GM12873 (cell line): ENCODE measurements around the gene TMEFF2.

Source experiments
- TF ChIP-seq, protein P1 (sequence below): IDR thresholded peaks from 2 replicates; pipeline ENCODE4 v1.5.1; 2012; ENCODE audit warnings: low read depth, mild to moderate bottlenecking, moderate library complexity, low read length, control low read depth; ENCODE audit not compliant: insufficient read depth; ENCODE audit errors: missing control alignments

TMEFF2 gene

DNA sequence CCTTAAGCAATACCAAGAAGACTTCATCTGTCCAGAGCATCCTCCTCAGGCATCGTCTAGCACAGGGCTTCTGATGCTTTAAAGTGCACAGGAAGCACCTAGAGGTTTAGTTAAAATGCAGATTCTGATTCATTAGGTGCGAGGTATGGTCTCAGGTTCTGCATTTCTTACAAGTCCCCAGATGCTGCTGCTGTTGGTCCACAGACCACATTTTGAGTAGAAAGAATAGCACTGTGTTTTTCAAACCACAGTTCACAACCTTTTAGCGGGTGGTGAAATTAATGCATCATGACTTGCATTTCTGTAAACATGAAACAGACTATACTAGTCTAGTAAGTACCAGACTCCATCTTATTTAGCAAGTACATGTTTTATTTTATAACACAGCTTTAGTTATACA lies 134.6 kb downstream of the TMEFF2 start:
- TF ChIP-seq, protein P1, sequence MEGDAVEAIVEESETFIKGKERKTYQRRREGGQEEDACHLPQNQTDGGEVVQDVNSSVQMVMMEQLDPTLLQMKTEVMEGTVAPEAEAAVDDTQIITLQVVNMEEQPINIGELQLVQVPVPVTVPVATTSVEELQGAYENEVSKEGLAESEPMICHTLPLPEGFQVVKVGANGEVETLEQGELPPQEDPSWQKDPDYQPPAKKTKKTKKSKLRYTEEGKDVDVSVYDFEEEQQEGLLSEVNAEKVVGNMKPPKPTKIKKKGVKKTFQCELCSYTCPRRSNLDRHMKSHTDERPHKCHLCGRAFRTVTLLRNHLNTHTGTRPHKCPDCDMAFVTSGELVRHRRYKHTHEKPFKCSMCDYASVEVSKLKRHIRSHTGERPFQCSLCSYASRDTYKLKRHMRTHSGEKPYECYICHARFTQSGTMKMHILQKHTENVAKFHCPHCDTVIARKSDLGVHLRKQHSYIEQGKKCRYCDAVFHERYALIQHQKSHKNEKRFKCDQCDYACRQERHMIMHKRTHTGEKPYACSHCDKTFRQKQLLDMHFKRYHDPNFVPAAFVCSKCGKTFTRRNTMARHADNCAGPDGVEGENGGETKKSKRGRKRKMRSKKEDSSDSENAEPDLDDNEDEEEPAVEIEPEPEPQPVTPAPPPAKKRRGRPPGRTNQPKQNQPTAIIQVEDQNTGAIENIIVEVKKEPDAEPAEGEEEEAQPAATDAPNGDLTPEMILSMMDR = no peak

DNA sequence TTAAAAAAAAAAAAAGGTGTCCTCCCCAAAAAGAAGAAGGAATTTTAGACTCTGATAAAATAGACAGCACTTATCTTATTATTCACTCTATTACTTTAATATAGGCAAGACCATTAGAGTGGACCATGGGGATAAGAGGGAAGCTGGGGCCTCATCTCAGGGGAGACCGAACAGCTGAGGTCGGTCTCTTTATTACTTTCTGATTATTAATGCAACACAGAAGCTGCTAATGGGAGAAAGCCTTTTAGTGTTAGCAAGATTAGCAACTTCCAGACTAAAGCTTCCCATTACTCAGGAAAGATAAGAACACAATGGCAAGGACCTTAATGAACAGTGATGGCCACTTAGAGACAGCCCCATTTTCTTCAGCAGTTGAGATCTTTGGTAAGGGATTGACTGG lies 135.5 kb downstream of the TMEFF2 start:
- TF ChIP-seq, protein P1 = no peak

DNA sequence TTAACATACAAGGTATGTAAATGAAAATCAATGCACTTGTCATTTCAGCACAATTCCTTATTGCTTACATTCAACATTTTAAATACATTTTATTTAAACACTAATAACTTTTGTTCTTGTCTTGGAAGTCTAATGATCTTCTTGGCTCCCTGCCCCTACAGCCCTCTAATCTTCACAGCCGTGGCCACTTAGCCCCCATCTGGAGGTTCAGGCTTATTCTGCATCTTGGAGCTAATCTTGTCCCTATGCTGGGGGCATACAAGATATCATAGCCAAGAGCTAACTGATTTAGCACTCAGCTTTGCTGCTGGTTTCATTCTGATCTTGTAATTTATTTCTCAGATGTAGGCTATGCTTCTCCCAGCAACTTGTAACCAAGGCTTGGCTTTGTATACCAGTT lies 140.8 kb downstream of the TMEFF2 start:
- TF ChIP-seq, protein P1 = no peak

- TF ChIP-seq, protein P1 = no peak
Observed at GRCh38 chr2:192051533-192051932, 143.2 kb downstream of the TMEFF2 start.

GRCh38 chr2:192049362-192049761 lies 145.4 kb downstream of the TMEFF2 start:
- TF ChIP-seq, protein P1 = no peak

GRCh38 chr2:192047315-192048107 lies 147.2 kb downstream of the TMEFF2 start:
- TF ChIP-seq, protein P1 = no peak

DNA sequence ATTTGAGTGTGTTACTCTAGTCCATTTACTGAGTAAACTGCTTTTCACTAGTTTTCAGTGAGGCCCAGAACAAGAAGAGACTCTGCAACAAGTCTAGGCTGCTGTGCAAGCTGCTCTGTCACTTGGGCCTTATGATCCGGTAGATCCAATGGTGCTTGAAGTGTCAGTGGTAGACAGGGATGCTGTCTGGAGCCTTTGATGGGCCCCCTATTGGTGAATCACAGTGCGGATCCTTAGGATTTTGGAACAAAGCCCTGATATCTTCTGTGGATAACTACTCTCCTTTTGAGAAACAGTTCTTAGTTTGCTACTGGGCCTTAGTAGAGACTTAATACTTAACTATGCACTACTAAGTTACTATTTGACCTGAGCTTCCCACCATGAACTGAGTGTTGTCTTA lies 150.2 kb downstream of the TMEFF2 start:
- TF ChIP-seq, protein P1 = no peak
